IMR-90 (cell line): Measurements from ENCODE around the gene YAF2.

Source experiments
- BHLHE40 ChIP-seq: fragments of 150-350 bp; IDR thresholded peaks from 2 replicates; pipeline ENCODE4 v1.6.1; 2016; ENCODE audit warnings: mild to moderate bottlenecking, low read depth, low read length
- ELK1 ChIP-seq: fragments of 150-350 bp; IDR thresholded peaks from 2 replicates; pipeline ENCODE4 v1.6.1; 2016; ENCODE audit warnings: low read depth, mild to moderate bottlenecking, low read length, moderate library complexity, borderline replicate concordance
- FOS ChIP-seq: fragments of 150-350 bp; IDR thresholded peaks from 2 replicates; pipeline ENCODE4 v1.6.1; 2016; ENCODE audit warnings: low read depth, low read length
- NFE2L2 ChIP-seq: fragments of 150-350 bp; IDR thresholded peaks from 2 replicates; pipeline ENCODE4 v1.6.1; 2016; ENCODE audit warnings: low read depth, mild to moderate bottlenecking, low read length
- POLR2A ChIP-seq: IDR thresholded peaks from 2 replicates; pipeline ENCODE4 v1.6.1; 2012; ENCODE audit warnings: mild to moderate bottlenecking, low read depth, low read length
- RCOR1 ChIP-seq: IDR thresholded peaks from 2 replicates; pipeline ENCODE4 v1.6.1; 2012; ENCODE audit warnings: mild to moderate bottlenecking, low read length, improper control_type of control experiment; ENCODE audit not compliant: insufficient replicate concordance
- RFX5 ChIP-seq: IDR thresholded peaks from 2 replicates; pipeline ENCODE4 v1.8.0; 2012; ENCODE audit warnings: low read depth, mild to moderate bottlenecking, low read length, moderate library complexity
- TF ChIP-seq, protein P1 (sequence below): conservative IDR thresholded peaks from 2 replicates; pipeline ENCODE4 v1.5.1; 2012; ENCODE audit warnings: mild to moderate bottlenecking, low read depth, low read length, improper control_type of control experiment
- TF ChIP-seq, protein P2 (sequence below): fragments of 150-350 bp; IDR thresholded peaks from 2 replicates; pipeline ENCODE4 v1.6.1; 2017; ENCODE audit warnings: mild to moderate bottlenecking, antibody characterized with exemption, low read length, low read depth

GRCh38 chr12:42208574-42208973 lies 29.5 kb downstream of the YAF2 start:
- TF ChIP-seq POLR2A, result no peak
- TF ChIP-seq, protein P1, sequence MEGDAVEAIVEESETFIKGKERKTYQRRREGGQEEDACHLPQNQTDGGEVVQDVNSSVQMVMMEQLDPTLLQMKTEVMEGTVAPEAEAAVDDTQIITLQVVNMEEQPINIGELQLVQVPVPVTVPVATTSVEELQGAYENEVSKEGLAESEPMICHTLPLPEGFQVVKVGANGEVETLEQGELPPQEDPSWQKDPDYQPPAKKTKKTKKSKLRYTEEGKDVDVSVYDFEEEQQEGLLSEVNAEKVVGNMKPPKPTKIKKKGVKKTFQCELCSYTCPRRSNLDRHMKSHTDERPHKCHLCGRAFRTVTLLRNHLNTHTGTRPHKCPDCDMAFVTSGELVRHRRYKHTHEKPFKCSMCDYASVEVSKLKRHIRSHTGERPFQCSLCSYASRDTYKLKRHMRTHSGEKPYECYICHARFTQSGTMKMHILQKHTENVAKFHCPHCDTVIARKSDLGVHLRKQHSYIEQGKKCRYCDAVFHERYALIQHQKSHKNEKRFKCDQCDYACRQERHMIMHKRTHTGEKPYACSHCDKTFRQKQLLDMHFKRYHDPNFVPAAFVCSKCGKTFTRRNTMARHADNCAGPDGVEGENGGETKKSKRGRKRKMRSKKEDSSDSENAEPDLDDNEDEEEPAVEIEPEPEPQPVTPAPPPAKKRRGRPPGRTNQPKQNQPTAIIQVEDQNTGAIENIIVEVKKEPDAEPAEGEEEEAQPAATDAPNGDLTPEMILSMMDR, result no peak
- no peak for TF ChIP-seq FOS
- no peak for TF ChIP-seq ELK1
- TF ChIP-seq NFE2L2, result no peak
- TF ChIP-seq, protein P2, sequence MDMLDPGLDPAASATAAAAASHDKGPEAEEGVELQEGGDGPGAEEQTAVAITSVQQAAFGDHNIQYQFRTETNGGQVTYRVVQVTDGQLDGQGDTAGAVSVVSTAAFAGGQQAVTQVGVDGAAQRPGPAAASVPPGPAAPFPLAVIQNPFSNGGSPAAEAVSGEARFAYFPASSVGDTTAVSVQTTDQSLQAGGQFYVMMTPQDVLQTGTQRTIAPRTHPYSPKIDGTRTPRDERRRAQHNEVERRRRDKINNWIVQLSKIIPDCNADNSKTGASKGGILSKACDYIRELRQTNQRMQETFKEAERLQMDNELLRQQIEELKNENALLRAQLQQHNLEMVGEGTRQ, result no peak
- no peak for TF ChIP-seq RCOR1
- TF ChIP-seq BHLHE40, result no peak
- TF ChIP-seq RFX5, result no peak
